Measurements from ENCODE around the gene LACTBL1.

The LACTBL1 gene

GRCh38 chr1:22920026-22920733, 52.5 kb downstream of the LACTBL1 start:
- TF ChIP-seq CTCF (IDR thresholded peaks at IDR 0.05; ENCODE audit: low read depth, low read length) = no peak
- H3K4me3 ChIP-seq (ENCODE audit: low read depth, low read length) = no peak overlapping the region

GRCh38 chr1:22919341-22920025, 53.2 kb downstream of the LACTBL1 start:
- no peak for TF ChIP-seq CTCF (IDR thresholded peaks at IDR 0.05; ENCODE audit: low read depth, low read length)
- no peak overlapping the region for H3K4me3 ChIP-seq (ENCODE audit: low read depth, low read length)

- no peak for TF ChIP-seq CTCF (IDR thresholded peaks at IDR 0.05; ENCODE audit: low read depth, low read length)
- H3K4me3 ChIP-seq (ENCODE audit: low read depth, low read length) = no peak overlapping the region
These were observed 54.0 kb downstream of the LACTBL1 start for GRCh38 chr1:22918644-22919043.

- TF ChIP-seq CTCF (IDR thresholded peaks at IDR 0.05; ENCODE audit: low read depth, low read length) = no peak
- H3K4me3 ChIP-seq (ENCODE audit: low read depth, low read length) = no peak overlapping the region
These were observed 54.7 kb downstream of the LACTBL1 start for GRCh38 chr1:22917989-22918388.

- no peak for TF ChIP-seq CTCF (IDR thresholded peaks at IDR 0.05; ENCODE audit: low read depth, low read length)
- H3K4me3 ChIP-seq (ENCODE audit: low read depth, low read length) = no peak overlapping the region
These were observed 56.2 kb downstream of the LACTBL1 start for GRCh38 chr1:22916471-22916820.

GRCh38 chr1:22915816-22916470, 56.7 kb downstream of the LACTBL1 start:
- no peak for TF ChIP-seq CTCF (IDR thresholded peaks at IDR 0.05; ENCODE audit: low read depth, low read length)

GRCh38 chr1:22915231-22915630, 57.4 kb downstream of the LACTBL1 start:
- no peak overlapping the region for H3K4me3 ChIP-seq (ENCODE audit: low read depth, low read length)
- TF ChIP-seq CTCF (IDR thresholded peaks at IDR 0.05; ENCODE audit: low read depth, low read length) = no peak

More at GRCh38 chr1:22915816-22916470, 56.7 kb downstream of the LACTBL1 start:
- H3K4me3 ChIP-seq (ENCODE audit: low read depth, low read length) = no peak overlapping the region

Data from WI38 (cell line).